ENCODE results near the gene BACE2.

DNA sequence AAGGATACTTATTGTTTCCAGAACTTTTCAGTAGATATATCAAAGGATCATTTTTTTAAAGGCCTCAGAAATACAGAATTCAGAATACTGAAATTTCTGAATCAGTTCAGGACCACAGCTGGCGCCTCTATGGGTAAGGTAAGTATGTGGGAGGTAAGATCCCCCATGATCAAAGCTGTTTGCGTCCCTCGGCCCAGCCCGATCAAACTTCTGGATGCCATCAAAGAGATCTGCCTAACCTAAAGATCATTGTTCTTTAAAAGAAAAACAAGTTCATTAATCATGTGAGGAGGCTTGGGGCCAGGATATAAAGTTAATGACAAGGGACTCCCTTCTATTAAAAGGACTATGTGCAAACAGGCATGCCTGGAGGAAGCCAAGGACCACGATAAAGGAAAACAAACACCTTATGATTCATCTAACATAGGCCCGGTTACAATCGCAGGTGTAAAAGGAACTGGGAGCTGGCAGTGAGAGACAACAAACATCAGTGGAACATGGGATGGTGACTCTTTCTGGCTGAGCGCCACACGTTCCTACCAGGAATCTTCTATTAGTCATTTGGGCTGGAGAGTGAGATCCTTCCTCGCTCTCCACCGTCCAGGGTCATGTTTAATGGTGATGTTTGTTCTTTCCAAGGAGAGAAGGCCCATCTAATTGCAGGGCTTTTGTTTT is 2.8 kb upstream of the BACE2 start:
- TF ChIP-seq, protein P1, sequence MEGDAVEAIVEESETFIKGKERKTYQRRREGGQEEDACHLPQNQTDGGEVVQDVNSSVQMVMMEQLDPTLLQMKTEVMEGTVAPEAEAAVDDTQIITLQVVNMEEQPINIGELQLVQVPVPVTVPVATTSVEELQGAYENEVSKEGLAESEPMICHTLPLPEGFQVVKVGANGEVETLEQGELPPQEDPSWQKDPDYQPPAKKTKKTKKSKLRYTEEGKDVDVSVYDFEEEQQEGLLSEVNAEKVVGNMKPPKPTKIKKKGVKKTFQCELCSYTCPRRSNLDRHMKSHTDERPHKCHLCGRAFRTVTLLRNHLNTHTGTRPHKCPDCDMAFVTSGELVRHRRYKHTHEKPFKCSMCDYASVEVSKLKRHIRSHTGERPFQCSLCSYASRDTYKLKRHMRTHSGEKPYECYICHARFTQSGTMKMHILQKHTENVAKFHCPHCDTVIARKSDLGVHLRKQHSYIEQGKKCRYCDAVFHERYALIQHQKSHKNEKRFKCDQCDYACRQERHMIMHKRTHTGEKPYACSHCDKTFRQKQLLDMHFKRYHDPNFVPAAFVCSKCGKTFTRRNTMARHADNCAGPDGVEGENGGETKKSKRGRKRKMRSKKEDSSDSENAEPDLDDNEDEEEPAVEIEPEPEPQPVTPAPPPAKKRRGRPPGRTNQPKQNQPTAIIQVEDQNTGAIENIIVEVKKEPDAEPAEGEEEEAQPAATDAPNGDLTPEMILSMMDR (conservative IDR thresholded peaks at IDR 0.05), result no peak
- TF ChIP-seq EZH2 (IDR thresholded peaks at IDR 0.05; ENCODE audit: low read depth), result no peak
